H9 (cell line): ENCODE results near the gene STX16. TPM values are rescaled to one million over a fixed set of nuclear protein-coding genes. Genes with fewer than 3 reads are reported as not detected.

ENCODE experiments used
- DNase-seq: peaks from one replicate; pipeline ENCODE4 v3.0.0-alpha.2; 2017
- H2AFZ ChIP-seq: one replicate; pipeline ENCODE4 v1.6.1; 2013; ENCODE audit warnings: mild to moderate bottlenecking, low read length, control low read depth, moderate library complexity
- H2AK5ac ChIP-seq: 2 replicates; pipeline ENCODE4 v1.6.1; 2013; ENCODE audit warnings: low read length, control low read depth, mixed read lengths; ENCODE audit not compliant: insufficient read length
- H2BK120ac ChIP-seq: one replicate; pipeline ENCODE4 v1.6.1; 2013; ENCODE audit warnings: low read depth, mild to moderate bottlenecking, low read length, control low read depth, inconsistent platforms; ENCODE audit not compliant: poor library complexity, severe bottlenecking
- H2BK12ac ChIP-seq: 2 replicates; pipeline ENCODE4 v1.6.1; 2013; ENCODE audit warnings: low read length, control low read depth, mixed read lengths, low read depth; ENCODE audit not compliant: insufficient read length
- H2BK15ac ChIP-seq: 2 replicates; pipeline ENCODE4 v1.6.1; 2013; ENCODE audit warnings: low read depth, low read length, control low read depth
- H2BK20ac ChIP-seq: one replicate; pipeline ENCODE4 v1.6.1; 2013; ENCODE audit warnings: low read depth, mild to moderate bottlenecking, low read length, control low read depth, inconsistent platforms; ENCODE audit not compliant: poor library complexity, severe bottlenecking
- H2BK5ac ChIP-seq: 2 replicates; pipeline ENCODE4 v1.6.1; 2013; ENCODE audit warnings: low read length, control low read depth, mixed read lengths; ENCODE audit not compliant: insufficient read length
- H3K14ac ChIP-seq: 2 replicates; pipeline ENCODE4 v1.6.1; 2013; ENCODE audit warnings: low read length, control low read depth; ENCODE audit not compliant: insufficient read depth
- H3K18ac ChIP-seq: 2 replicates; pipeline ENCODE4 v1.6.1; 2013; ENCODE audit warnings: low read depth, mild to moderate bottlenecking, mixed read lengths, low read length, control low read depth; ENCODE audit not compliant: insufficient read length
- H3K23ac ChIP-seq: 2 replicates; pipeline ENCODE4 v1.6.1; 2013; ENCODE audit warnings: low read length, control low read depth, mixed read lengths, low read depth; ENCODE audit not compliant: insufficient read length
- H3K23me2 ChIP-seq: 2 replicates; pipeline ENCODE4 v1.6.1; 2013; ENCODE audit warnings: low read depth, mild to moderate bottlenecking, mixed read lengths, low read length, control low read depth; ENCODE audit not compliant: insufficient read length, poor library complexity, severe bottlenecking
- H3K27ac ChIP-seq: 2 replicates; pipeline ENCODE4 v1.5.1; 2013; ENCODE audit warnings: low read length, control low read depth, mixed read lengths, low read depth; ENCODE audit not compliant: insufficient read length
- H3K27me3 ChIP-seq: 2 replicates; pipeline ENCODE4 v1.6.1; 2013; ENCODE audit warnings: low read length, control low read depth, inconsistent platforms; ENCODE audit not compliant: insufficient read depth
- H3K4ac ChIP-seq: 2 replicates; pipeline ENCODE4 v1.6.1; 2013; ENCODE audit warnings: low read depth, mild to moderate bottlenecking, control low read depth, inconsistent platforms, low read length, moderate library complexity
- H3K4me1 ChIP-seq: 2 replicates; pipeline ENCODE4 v1.6.1; 2013; ENCODE audit warnings: low read length, control low read depth, inconsistent platforms; ENCODE audit not compliant: insufficient read depth
- H3K4me2 ChIP-seq: 2 replicates; pipeline ENCODE4 v1.6.1; 2013; ENCODE audit warnings: low read length, control low read depth, mixed read lengths; ENCODE audit not compliant: insufficient read length, insufficient read depth
- H3K56ac ChIP-seq: 2 replicates; pipeline ENCODE4 v1.6.1; 2013; ENCODE audit warnings: low read depth, mild to moderate bottlenecking, mixed read lengths, low read length, control low read depth; ENCODE audit not compliant: insufficient read length
- H3K79me1 ChIP-seq: 2 replicates; pipeline ENCODE4 v1.6.1; 2013; ENCODE audit warnings: low read depth, mild to moderate bottlenecking, moderate library complexity, low read length, control low read depth, inconsistent platforms; ENCODE audit not compliant: insufficient read depth, poor library complexity, severe bottlenecking
- H3K79me2 ChIP-seq: 2 replicates; pipeline ENCODE4 v1.6.1; 2013; ENCODE audit warnings: low read length, control low read depth, inconsistent platforms; ENCODE audit not compliant: insufficient read depth
- H3K9ac ChIP-seq: 2 replicates; pipeline ENCODE4 v1.6.1; 2013; ENCODE audit warnings: low read length, control low read depth, mixed read lengths; ENCODE audit not compliant: insufficient read length; ENCODE audit errors: extremely low read depth
- H3K9me3 ChIP-seq: one replicate; pipeline ENCODE4 v1.6.1; 2013; ENCODE audit warnings: low read depth, low read length, inconsistent platforms; ENCODE audit not compliant: control insufficient read depth
- H3T11ph ChIP-seq: one replicate; pipeline ENCODE4 v1.6.1; 2013; ENCODE audit warnings: mild to moderate bottlenecking, low read length, control low read depth, inconsistent platforms
- H4K20me1 ChIP-seq: one replicate; pipeline ENCODE4 v1.6.1; 2013; ENCODE audit not compliant: control insufficient read depth, insufficient read length, insufficient read depth
- H4K5ac ChIP-seq: 2 replicates; pipeline ENCODE4 v1.6.1; 2013; ENCODE audit warnings: low read depth, mild to moderate bottlenecking, mixed read lengths, low read length, control low read depth; ENCODE audit not compliant: insufficient read length
- H4K8ac ChIP-seq: replicated peaks from 2 replicates; pipeline ENCODE4 v1.6.1; 2013; ENCODE audit warnings: low read length, control low read depth, mixed read lengths, low read depth; ENCODE audit not compliant: insufficient read length
- H4K91ac ChIP-seq: 2 replicates; pipeline ENCODE4 v1.6.1; 2013; ENCODE audit warnings: low read depth, mild to moderate bottlenecking, moderate library complexity, mixed read lengths, low read length, control low read depth; ENCODE audit not compliant: insufficient read length
- H3K27ac Mint-ChIP-seq, 3 experiments: 2 replicates in 2 of 3; 3 replicates in 1 of 3; pipeline ENCODE4 v1.8.0; 2020 to 2021; ENCODE audit warnings: mixed read lengths in 3 of 3, mild to moderate bottlenecking in 1 of 3, moderate library complexity in 1 of 3
- H3K27me3 Mint-ChIP-seq: 2 replicates; pipeline ENCODE4 v1.8.0; 2021; ENCODE audit warnings: low read depth, mild to moderate bottlenecking, moderate library complexity, mixed read lengths
- H3K36me3 Mint-ChIP-seq, 3 experiments: 2 replicates in 2 of 3; 3 replicates in 1 of 3; pipeline ENCODE4 v1.8.0; 2020 to 2021; ENCODE audit warnings: low read depth in 3 of 3, mixed read lengths in 3 of 3; ENCODE audit not compliant: insufficient read depth in 1 of 3
- H3K4me1 Mint-ChIP-seq, 2 experiments: 2 replicates each; pipeline ENCODE4 v1.8.0; 2020; ENCODE audit warnings: mixed read lengths in 2 of 2
- H3K4me3 Mint-ChIP-seq, 2 experiments: 2 replicates in 1 of 2; 3 replicates in 1 of 2; pipeline ENCODE4 v1.8.0; 2020 to 2021; ENCODE audit warnings: mild to moderate bottlenecking in 2 of 2, mixed read lengths in 2 of 2, moderate library complexity in 1 of 2
- H3K9me3 Mint-ChIP-seq, 2 experiments: 2 replicates in 1 of 2; 3 replicates in 1 of 2; pipeline ENCODE4 v1.8.0; 2020; ENCODE audit warnings: mild to moderate bottlenecking in 2 of 2, mixed read lengths in 2 of 2, moderate library complexity in 1 of 2
- CTCF ChIP-seq: fragments of 200-600 bp; sonication (generic); conservative IDR thresholded peaks from 3 replicates; pipeline ENCODE4 v1.8.0; 2021; ENCODE audit warnings: antibody characterized with exemption, mild to moderate bottlenecking
- WGBS: extraction: QIAGEN DNeasy Blood & Tissue Kit; methylation state at CpG from one replicate; pipeline ENCODE4 v1.1.7; 2013; ENCODE audit warnings: missing lambda C conversion rate, low lambda C conversion rate, mixed read lengths; ENCODE audit not compliant: insufficient read length; ENCODE audit errors: extremely low coverage; 5-methylcytosine and 5-hydroxymethylcytosine counted together
- total RNA-seq: library from RNA; stranded (reverse); gene quantifications from 2 replicates; pipeline ENCODE4 v1.2.1, GENCODE V29; 2021

STX16 gene
- total RNA-seq, 1 experiment from 2014 or later, result 87.8 TPM

GRCh38 chr20:58640446-58640845 is 10.6 kb upstream of the STX16 start:
- Histone ChIP-seq H3K9me3 (no peaks in the 10 kb centered on the region), H3K79me2 (no peaks in the 10 kb centered on the region), H3K18ac (no peak overlapping the region), H3K4me2 (no peak overlapping the region), H3K9ac (no peak overlapping the region), H4K8ac (no peak overlapping the region), H3K23me2 (no peaks in the 10 kb centered on the region), H2BK15ac (no peak overlapping the region), H2BK12ac (no peak overlapping the region), H4K91ac (no peak overlapping the region), H3K4ac (no peak overlapping the region), H2AK5ac (no peak overlapping the region), H2BK120ac (no peak overlapping the region), H3K23ac (no peak overlapping the region), H3T11ph (no peak overlapping the region), H2BK5ac (no peak overlapping the region), H3K14ac (no peak overlapping the region), H3K27ac (no peak overlapping the region), H3K56ac (no peak overlapping the region), H3K27me3 (no peaks in the 10 kb centered on the region), H2BK20ac (no peak overlapping the region), H3K79me1 (no peaks in the 10 kb centered on the region), H4K5ac (no peak overlapping the region), H2AFZ (no peak overlapping the region), H4K20me1 (peaks cover 2% of the 10 kb centered on the region), H3K4me1 (no peaks in the 10 kb centered on the region)
- no CpG with 5 or more reads among the region's 9 CpGs for WGBS
- Mint-ChIP-seq H3K9me3 (no peaks in the 10 kb centered on the region; a peak in 3 of 5 replicates), H3K27me3 (peaks cover 8% of the 10 kb centered on the region), H3K4me3 (no peak overlapping the region), H3K4me1 (peaks cover 8 to 12% of the 10 kb centered on the region in 2 experiments; a peak in 2 of 4 replicates), H3K27ac (no peak overlapping the region), H3K36me3 (no peaks in the 10 kb centered on the region; a peak in 1 of 7 replicates)
- no peak for DNase-seq
- no peak for TF ChIP-seq CTCF
